CD8-positive, alpha-beta memory T cell (primary cell): ENCODE data around the gene CMSS1. TPM values are rescaled to one million over a fixed set of nuclear protein-coding genes. Genes with fewer than 3 reads are reported as not detected.

Experiments used
- CTCF ChIA-PET: fragments of 350-600 bp; sonication (Branson Sonifier 250); formaldehyde crosslinking; loops from one replicate; lab custom pipeline; 2021; ENCODE audit warnings: antibody characterized with exemption; lab: Charles Lee
- POLR2A ChIA-PET: fragments of 350-600 bp; sonication (Branson Sonifier 250); formaldehyde crosslinking; loops from one replicate; lab custom pipeline; 2021; ENCODE audit warnings: antibody characterized with exemption; lab: Charles Lee
- DNase-seq, 5 donors: peaks; one replicate each; pipeline versions ENCODE4 v3.0.0 to v3.0.0-alpha.2; 2020 to 2022; ENCODE audit warnings: mixed read lengths in 1 of 5
- H3K27ac ChIP-seq: one replicate; pipeline ENCODE4 v1.7.0; 2013; ENCODE audit warnings: low read depth, mild to moderate bottlenecking, low read length, moderate library complexity
- H3K27me3 ChIP-seq: 2 replicates; pipeline ENCODE4 v1.7.0; 2013; ENCODE audit warnings: low read length, mild to moderate bottlenecking; ENCODE audit not compliant: insufficient read depth, poor library complexity, severe bottlenecking
- H3K36me3 ChIP-seq: 2 replicates; pipeline ENCODE4 v1.7.0; 2013; ENCODE audit warnings: mild to moderate bottlenecking, low read length, moderate library complexity; ENCODE audit not compliant: insufficient read depth
- H3K4me1 ChIP-seq: 2 replicates; pipeline ENCODE4 v1.7.0; 2013; ENCODE audit warnings: mild to moderate bottlenecking, low read length, moderate library complexity; ENCODE audit not compliant: insufficient read depth
- H3K4me3 ChIP-seq: 2 replicates; pipeline ENCODE4 v1.7.0; 2013; ENCODE audit warnings: mild to moderate bottlenecking, low read length
- H3K9me3 ChIP-seq: 2 replicates; pipeline ENCODE4 v1.7.0; 2013; ENCODE audit warnings: mild to moderate bottlenecking, low read length
- H3K27ac Mint-ChIP-seq, 8 donors: one replicate each; pipeline ENCODE4 v1.8.0; 2020 to 2021; ENCODE audit warnings: mixed read lengths in 8 of 8, mild to moderate bottlenecking in 6 of 8, inconsistent platforms in 3 of 8, moderate library complexity in 3 of 8
- H3K27me3 Mint-ChIP-seq, 2 donors: one replicate each; pipeline ENCODE4 v1.8.0; 2020 to 2021; ENCODE audit warnings: mixed read lengths in 2 of 2, mild to moderate bottlenecking in 1 of 2, moderate library complexity in 1 of 2
- H3K36me3 Mint-ChIP-seq, 3 donors: one replicate each; pipeline ENCODE4 v1.8.0; 2020 to 2021; ENCODE audit warnings: mixed read lengths in 3 of 3, inconsistent platforms in 1 of 3, mild to moderate bottlenecking in 1 of 3
- H3K4me1 Mint-ChIP-seq, 3 donors: one replicate each; pipeline ENCODE4 v1.8.0; 2020 to 2021; ENCODE audit warnings: mixed read lengths in 3 of 3, inconsistent platforms in 1 of 3, mild to moderate bottlenecking in 1 of 3
- H3K4me3 Mint-ChIP-seq, 7 donors: one replicate each; pipeline ENCODE4 v1.8.0; 2020 to 2021; ENCODE audit warnings: mixed read lengths in 7 of 7, mild to moderate bottlenecking in 6 of 7, moderate library complexity in 4 of 7, inconsistent platforms in 2 of 7
- H3K9me3 Mint-ChIP-seq, 5 donors: one replicate each; pipeline ENCODE4 v1.8.0; 2020 to 2022; ENCODE audit warnings: mixed read lengths in 5 of 5, mild to moderate bottlenecking in 3 of 5, moderate library complexity in 2 of 5, inconsistent platforms in 1 of 5
- polyA plus RNA-seq: library from polyadenylated mRNA; unstranded; fragments of 300-500 nt; fragmentation: Illumina TruSeq; gene quantifications from one replicate; pipeline ENCODE4 v1.2.3, GENCODE V29; 2021
- total RNA-seq, 2 experiments: library from RNA; stranded (reverse); gene quantifications; one replicate each; pipeline ENCODE4 v1.2.3, GENCODE V29; 2021

The CMSS1 gene
- total and polyA plus RNA-seq, 3 experiments from 2014 or later, result 16.8 to 143 (median 140) TPM

- Histone ChIP-seq H3K9me3 (no peaks in the 10 kb centered on the region), H3K27me3 (no peaks in the 10 kb centered on the region), H3K4me3 (no peak overlapping the region), H3K4me1 (no peaks in the 10 kb centered on the region), H3K27ac (no peak overlapping the region), H3K36me3 (no peaks in the 10 kb centered on the region)
- H3K9me3 Mint-ChIP-seq, result no peaks in the 10 kb centered on the region
- CTCF ChIA-PET, result no interaction called here
- no peak for DNase-seq
- no peak overlapping the region for H3K4me3 Mint-ChIP-seq
- no peaks in the 10 kb centered on the region for H3K27me3 Mint-ChIP-seq
- POLR2A ChIA-PET, result no interaction called here
- H3K4me1 Mint-ChIP-seq, result no peaks in the 10 kb centered on the region
- H3K27ac Mint-ChIP-seq, result peak overlapping the region in 1 of 8 donors; percentile 70
- H3K36me3 Mint-ChIP-seq, result peaks cover 5 to 35% (median 16%) of the 10 kb centered on the region in 3 donors
Observed at GRCh38 chr3:100165926-100166550, 348.4 kb downstream of the CMSS1 start.

GRCh38 chr3:100169201-100169920 is 351.7 kb downstream of the CMSS1 start:
- Histone ChIP-seq H3K27me3 (no peaks in the 10 kb centered on the region), H3K27ac (no peak overlapping the region), H3K4me1 (no peaks in the 10 kb centered on the region), H3K4me3 (no peak overlapping the region), H3K36me3 (no peaks in the 10 kb centered on the region), H3K9me3 (no peaks in the 10 kb centered on the region)
- peak overlapping the region in 1 of 8 donors; percentile 43 for H3K27ac Mint-ChIP-seq
- POLR2A ChIA-PET, result no interaction called here
- H3K9me3 Mint-ChIP-seq, result no peaks in the 10 kb centered on the region
- DNase-seq, result no peak
- no peak overlapping the region for H3K4me3 Mint-ChIP-seq
- CTCF ChIA-PET, result no interaction called here
- peaks cover 12 to 40% (median 16%) of the 10 kb centered on the region in 3 donors for H3K36me3 Mint-ChIP-seq
- H3K27me3 Mint-ChIP-seq, result no peaks in the 10 kb centered on the region
- H3K4me1 Mint-ChIP-seq, result no peaks in the 10 kb centered on the region

GRCh38 chr3:100170486-100170885 is 352.8 kb downstream of the CMSS1 start:
- DNase-seq, result no peak
- Mint-ChIP-seq H3K4me1 (no peaks in the 10 kb centered on the region), H3K27me3 (no peaks in the 10 kb centered on the region), H3K4me3 (no peak overlapping the region), H3K36me3 (peaks cover 12 to 47% (median 18%) of the 10 kb centered on the region in 3 donors), H3K9me3 (no peaks in the 10 kb centered on the region), H3K27ac (no peak overlapping the region)
- CTCF ChIA-PET, result interaction anchor here (0.8 kb wide), 1 partner anchor 8 kb away, joined by 3 read pairs; no protein-coding TSS in a partner anchor
- Histone ChIP-seq H3K27me3 (no peaks in the 10 kb centered on the region), H3K36me3 (no peaks in the 10 kb centered on the region), H3K27ac (no peak overlapping the region), H3K4me3 (no peak overlapping the region), H3K9me3 (no peaks in the 10 kb centered on the region), H3K4me1 (no peaks in the 10 kb centered on the region)
- POLR2A ChIA-PET, result no interaction called here

GRCh38 chr3:100171211-100171914 is 353.7 kb downstream of the CMSS1 start:
- Histone ChIP-seq H3K36me3 (no peaks in the 10 kb centered on the region), H3K27me3 (no peaks in the 10 kb centered on the region), H3K9me3 (no peaks in the 10 kb centered on the region), H3K4me3 (no peak overlapping the region), H3K27ac (no peak overlapping the region), H3K4me1 (no peaks in the 10 kb centered on the region)
- H3K27ac Mint-ChIP-seq, result peak overlapping the region in 1 of 8 donors; percentile 64
- H3K9me3 Mint-ChIP-seq, result no peaks in the 10 kb centered on the region
- H3K4me1 Mint-ChIP-seq, result no peaks in the 10 kb centered on the region
- no peak overlapping the region for H3K4me3 Mint-ChIP-seq
- ChIA-PET POLR2A (no interaction called here), CTCF (no interaction called here)
- H3K36me3 Mint-ChIP-seq, result peaks cover 18 to 55% (median 21%) of the 10 kb centered on the region in 3 donors
- DNase-seq, result no peak
- H3K27me3 Mint-ChIP-seq, result peaks cover 0 to 2% of the 10 kb centered on the region in 2 donors

GRCh38 chr3:100173961-100174360 is 356.3 kb downstream of the CMSS1 start:
- no peak for DNase-seq
- Mint-ChIP-seq H3K4me3 (no peak overlapping the region), H3K4me1 (no peaks in the 10 kb centered on the region), H3K9me3 (peaks cover 8% of the 10 kb centered on the region in 5 donors), H3K36me3 (peaks cover 36 to 63% (median 37%) of the 10 kb centered on the region in 3 donors), H3K27ac (no peak overlapping the region), H3K27me3 (peaks cover 0 to 2% of the 10 kb centered on the region in 2 donors)
- CTCF ChIA-PET, result no interaction called here
- peaks cover 4% of the 10 kb centered on the region for H3K36me3 ChIP-seq
- H3K27ac ChIP-seq, result no peak overlapping the region
- H3K9me3 ChIP-seq, result peaks cover 3% of the 10 kb centered on the region
- H3K4me3 ChIP-seq, result no peak overlapping the region
- no peaks in the 10 kb centered on the region for H3K4me1 ChIP-seq
- H3K27me3 ChIP-seq, result no peaks in the 10 kb centered on the region
- POLR2A ChIA-PET, result no interaction called here

- peaks cover 4% of the 10 kb centered on the region for H3K36me3 ChIP-seq
- CTCF ChIA-PET, result interaction anchor here (1.4 kb wide), 1 partner anchor 11 kb away, joined by 4 read pairs; no protein-coding TSS in a partner anchor
Observed at GRCh38 chr3:100175637-100176280, 358.1 kb downstream of the CMSS1 start.

GRCh38 chr3:100179692-100180349 is 362.2 kb downstream of the CMSS1 start:
- peaks cover 28 to 59% (median 48%) of the 10 kb centered on the region in 3 donors for H3K36me3 Mint-ChIP-seq
- no peaks in the 10 kb centered on the region for H3K4me1 Mint-ChIP-seq
- H3K36me3 ChIP-seq, result peaks cover 4% of the 10 kb centered on the region
- no peak overlapping the region for H3K27ac Mint-ChIP-seq
- peaks cover 3% of the 10 kb centered on the region for H3K9me3 ChIP-seq
- H3K4me1 ChIP-seq, result no peaks in the 10 kb centered on the region
- peaks cover 11 to 27% (median 23%) of the 10 kb centered on the region in 5 donors for H3K9me3 Mint-ChIP-seq
- CTCF ChIA-PET, result no interaction called here
- H3K4me3 Mint-ChIP-seq, result no peak overlapping the region
- no peak overlapping the region for H3K27ac ChIP-seq
- POLR2A ChIA-PET, result no interaction called here
- no peak for DNase-seq
- H3K4me3 ChIP-seq, result no peak overlapping the region
- no peaks in the 10 kb centered on the region for H3K27me3 ChIP-seq
- H3K27me3 Mint-ChIP-seq, result peaks cover 0 to 2% of the 10 kb centered on the region in 2 donors

More at GRCh38 chr3:100175637-100176280, 358.1 kb downstream of the CMSS1 start:
- H3K4me1 Mint-ChIP-seq, result no peaks in the 10 kb centered on the region
- H3K27ac Mint-ChIP-seq, result no peak overlapping the region
- POLR2A ChIA-PET, result no interaction called here
- no peak overlapping the region for H3K27ac ChIP-seq
- no peak overlapping the region for H3K4me3 ChIP-seq
- H3K9me3 Mint-ChIP-seq, result peaks cover 11 to 24% (median 22%) of the 10 kb centered on the region in 5 donors
- DNase-seq, result no peak
- peaks cover 0 to 2% of the 10 kb centered on the region in 2 donors for H3K27me3 Mint-ChIP-seq
- H3K4me3 Mint-ChIP-seq, result no peak overlapping the region
- no peaks in the 10 kb centered on the region for H3K4me1 ChIP-seq
- H3K36me3 Mint-ChIP-seq, result peaks cover 43 to 71% (median 53%) of the 10 kb centered on the region in 3 donors
- H3K9me3 ChIP-seq, result peaks cover 3% of the 10 kb centered on the region
- no peaks in the 10 kb centered on the region for H3K27me3 ChIP-seq
